Ishikawa (cell line): Measurements from ENCODE around the gene PCK1.

ENCODE experiments used
- MAX ChIP-seq: IDR thresholded peaks from 2 replicates; pipeline ENCODE4 v1.6.1; 2012
- TAF1 ChIP-seq: IDR thresholded peaks from 2 replicates; pipeline ENCODE4 v1.6.1; 2012; ENCODE audit warnings: low read depth, mild to moderate bottlenecking
- YY1 ChIP-seq: IDR thresholded peaks from 2 replicates; pipeline ENCODE4 v1.6.1; 2012; ENCODE audit warnings: low read depth

- TF ChIP-seq MAX (no peak), TAF1 (no peak), YY1 (no peak)
Observed at GRCh38 chr20:57527728-57528127, 33.2 kb upstream of the PCK1 start.
